Glutamatergic neuron (in vitro differentiated cells): ENCODE data around the gene KDM3B. TPM values are rescaled to one million over a fixed set of nuclear protein-coding genes. Genes with fewer than 3 reads are reported as not detected.

Source experiments
- DNase-seq: peaks from one replicate; pipeline ENCODE4 v3.0.0; 2022
- H3K27ac Mint-ChIP-seq: one replicate; pipeline ENCODE4 v1.8.0; 2020; ENCODE audit warnings: mild to moderate bottlenecking, mixed read lengths, inconsistent platforms; ENCODE audit not compliant: unreplicated experiment
- H3K27me3 Mint-ChIP-seq: one replicate; pipeline ENCODE4 v1.8.0; 2020; ENCODE audit warnings: mild to moderate bottlenecking, moderate library complexity, mixed read lengths, inconsistent platforms; ENCODE audit not compliant: unreplicated experiment
- H3K36me3 Mint-ChIP-seq: one replicate; pipeline ENCODE4 v1.8.0; 2020; ENCODE audit warnings: mild to moderate bottlenecking, mixed read lengths, inconsistent platforms; ENCODE audit not compliant: unreplicated experiment
- H3K4me1 Mint-ChIP-seq: one replicate; pipeline ENCODE4 v1.8.0; 2020; ENCODE audit warnings: mild to moderate bottlenecking, low read depth, mixed read lengths, inconsistent platforms; ENCODE audit not compliant: unreplicated experiment
- H3K4me3 Mint-ChIP-seq: one replicate; pipeline ENCODE4 v1.8.0; 2020; ENCODE audit warnings: mild to moderate bottlenecking, mixed read lengths, inconsistent platforms; ENCODE audit not compliant: unreplicated experiment
- H3K9me3 Mint-ChIP-seq: one replicate; pipeline ENCODE4 v1.8.0; 2020; ENCODE audit warnings: mild to moderate bottlenecking, moderate library complexity, mixed read lengths, inconsistent platforms; ENCODE audit not compliant: unreplicated experiment
- total RNA-seq: library from RNA; stranded (reverse); fragmentation: NEBNext Ultra II Directional; extraction: Animal tissue kit (Norgen Biotek cat#: 25700); gene quantifications from one replicate; pipeline ENCODE4 v1.2.1, GENCODE V29; 2021; ENCODE audit not compliant: unreplicated experiment
- TF ChIP-seq, protein P1 (sequence below): fragments of 200-600 bp; sonication (generic); IDR thresholded peaks from one replicate; pipeline ENCODE4 v1.5.0; 2021; ENCODE audit not compliant: partially characterized antibody, unreplicated experiment

The KDM3B gene
- total RNA-seq, 1 donor from 2014 or later, result 98.5 TPM

- Mint-ChIP-seq H3K36me3 (peaks cover 11% of the 10 kb centered on the region), H3K27ac (no peak overlapping the region), H3K4me3 (peak overlapping the region; percentile 63), H3K9me3 (peaks cover 4% of the 10 kb centered on the region), H3K27me3 (peaks cover 13% of the 10 kb centered on the region), H3K4me1 (peaks cover 19% of the 10 kb centered on the region)
- no peak for DNase-seq
- TF ChIP-seq, protein P1, sequence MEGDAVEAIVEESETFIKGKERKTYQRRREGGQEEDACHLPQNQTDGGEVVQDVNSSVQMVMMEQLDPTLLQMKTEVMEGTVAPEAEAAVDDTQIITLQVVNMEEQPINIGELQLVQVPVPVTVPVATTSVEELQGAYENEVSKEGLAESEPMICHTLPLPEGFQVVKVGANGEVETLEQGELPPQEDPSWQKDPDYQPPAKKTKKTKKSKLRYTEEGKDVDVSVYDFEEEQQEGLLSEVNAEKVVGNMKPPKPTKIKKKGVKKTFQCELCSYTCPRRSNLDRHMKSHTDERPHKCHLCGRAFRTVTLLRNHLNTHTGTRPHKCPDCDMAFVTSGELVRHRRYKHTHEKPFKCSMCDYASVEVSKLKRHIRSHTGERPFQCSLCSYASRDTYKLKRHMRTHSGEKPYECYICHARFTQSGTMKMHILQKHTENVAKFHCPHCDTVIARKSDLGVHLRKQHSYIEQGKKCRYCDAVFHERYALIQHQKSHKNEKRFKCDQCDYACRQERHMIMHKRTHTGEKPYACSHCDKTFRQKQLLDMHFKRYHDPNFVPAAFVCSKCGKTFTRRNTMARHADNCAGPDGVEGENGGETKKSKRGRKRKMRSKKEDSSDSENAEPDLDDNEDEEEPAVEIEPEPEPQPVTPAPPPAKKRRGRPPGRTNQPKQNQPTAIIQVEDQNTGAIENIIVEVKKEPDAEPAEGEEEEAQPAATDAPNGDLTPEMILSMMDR, result no peak
Observed at GRCh38 chr5:138351517-138351916, 968 bp upstream of the KDM3B start.

DNA sequence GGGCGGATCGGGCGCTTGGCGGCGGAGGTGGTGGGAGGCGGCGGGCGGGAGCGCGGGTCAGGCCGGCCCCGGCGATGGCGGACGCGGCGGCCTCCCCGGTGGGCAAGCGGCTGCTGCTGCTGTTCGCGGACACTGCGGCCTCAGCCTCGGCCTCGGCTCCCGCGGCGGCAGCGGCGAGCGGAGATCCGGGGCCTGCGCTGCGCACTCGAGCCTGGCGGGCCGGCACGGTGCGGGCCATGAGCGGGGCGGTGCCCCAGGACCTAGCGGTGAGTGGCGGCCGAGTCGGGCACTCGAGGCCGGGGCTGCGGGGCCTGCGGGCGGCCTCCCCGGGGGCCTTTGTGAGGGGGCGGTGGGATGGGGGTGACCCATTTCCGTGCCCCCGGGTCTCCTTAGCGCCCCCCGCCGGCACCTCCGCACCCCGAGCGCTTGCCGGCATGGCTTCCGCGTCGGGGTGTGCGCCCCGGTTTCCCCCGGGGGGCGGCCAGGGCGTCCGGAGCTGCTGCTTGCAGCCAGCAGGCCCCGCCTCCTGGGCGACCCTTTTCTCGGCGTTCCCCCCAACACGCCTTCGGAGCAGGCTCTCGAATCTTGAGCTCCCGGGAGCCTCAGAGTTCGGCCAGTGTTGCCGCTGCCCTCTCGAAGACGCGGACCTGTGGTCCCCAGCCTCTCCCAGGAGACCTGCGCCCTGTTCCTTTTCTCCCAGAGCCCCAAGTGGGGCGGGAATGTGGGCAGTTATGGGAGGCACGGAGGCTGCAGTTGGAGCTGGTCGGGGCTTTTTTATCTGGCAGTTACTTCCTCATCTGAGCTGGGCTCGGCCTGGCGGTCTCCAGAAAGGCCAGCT lies 456 bp downstream of the KDM3B start:
- Mint-ChIP-seq H3K36me3 (peaks cover 11% of the 10 kb centered on the region), H3K4me1 (peaks cover 19% of the 10 kb centered on the region), H3K9me3 (peaks cover 1% of the 10 kb centered on the region), H3K27me3 (peaks cover 13% of the 10 kb centered on the region), H3K27ac (peak overlapping the region; percentile 93), H3K4me3 (peak overlapping the region; percentile 98)
- DNase-seq, result peak; percentile 63
- TF ChIP-seq, protein P1, result peak; percentile 70

GRCh38 chr5:138353560-138354080 lies 1.1 kb downstream of the KDM3B start:
- peaks cover 13% of the 10 kb centered on the region for H3K27me3 Mint-ChIP-seq
- H3K4me1 Mint-ChIP-seq, result peaks cover 19% of the 10 kb centered on the region
- peak overlapping the region; percentile 98 for H3K4me3 Mint-ChIP-seq
- H3K27ac Mint-ChIP-seq, result peak overlapping the region; percentile 93
- TF ChIP-seq, protein P1, result no peak
- H3K9me3 Mint-ChIP-seq, result peaks cover 1% of the 10 kb centered on the region
- no peak for DNase-seq
- peaks cover 11% of the 10 kb centered on the region for H3K36me3 Mint-ChIP-seq

GRCh38 chr5:138354387-138354786 lies 1.9 kb downstream of the KDM3B start:
- Mint-ChIP-seq H3K36me3 (peaks cover 11% of the 10 kb centered on the region), H3K27ac (no peak overlapping the region), H3K9me3 (no peaks in the 10 kb centered on the region), H3K4me3 (peak overlapping the region; percentile 98), H3K4me1 (peaks cover 19% of the 10 kb centered on the region), H3K27me3 (peaks cover 11% of the 10 kb centered on the region)
- DNase-seq, result no peak
- TF ChIP-seq, protein P1, result no peak

DNA sequence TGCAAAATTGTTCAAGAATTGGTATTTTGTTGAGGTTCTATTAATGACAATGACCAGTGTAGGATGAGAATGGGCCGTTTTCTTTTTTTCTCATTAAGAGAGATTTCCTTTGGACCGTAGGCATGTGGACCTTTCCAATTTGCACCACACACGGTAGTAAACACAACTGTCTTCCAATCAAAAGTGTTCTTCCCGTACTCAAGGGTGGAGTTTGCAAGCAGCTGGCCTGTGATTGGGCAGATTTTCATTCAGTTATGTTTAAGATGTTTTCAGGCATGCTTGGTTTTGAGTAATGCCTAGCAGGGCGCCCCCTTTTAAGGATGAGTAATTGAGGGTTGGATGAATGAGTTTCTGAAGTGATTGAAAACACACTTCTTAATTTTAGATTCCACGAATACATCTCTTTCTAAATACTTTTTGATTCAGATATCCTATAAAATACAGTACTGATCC lies 2.5 kb downstream of the KDM3B start:
- TF ChIP-seq, protein P1, result no peak
- H3K36me3 Mint-ChIP-seq, result peaks cover 11% of the 10 kb centered on the region
- peak overlapping the region; percentile 98 for H3K4me3 Mint-ChIP-seq
- H3K4me1 Mint-ChIP-seq, result peaks cover 19% of the 10 kb centered on the region
- no peaks in the 10 kb centered on the region for H3K9me3 Mint-ChIP-seq
- no peak for DNase-seq
- peak overlapping the region; percentile 33 for H3K27ac Mint-ChIP-seq
- H3K27me3 Mint-ChIP-seq, result peaks cover 11% of the 10 kb centered on the region
